Neuronal stem cell (in vitro differentiated cells): ENCODE results near the gene TSHZ2.
A peak's percentile ranks its signal among the peaks of the same experiment; 100 is the strongest.
"Not testable (repeated sequence)": the region's sequence is repeated elsewhere in the genome, so short reads cannot be mapped to it uniquely, and the experiment has no call there.

Source experiments
- DNase-seq: peaks from one replicate; pipeline ENCODE4 v3.0.0-alpha.2; 2013; ENCODE audit warnings: low spot score
- H2AFZ ChIP-seq: one replicate; pipeline ENCODE4 v1.6.1; 2013; ENCODE audit warnings: mild to moderate bottlenecking, low read length, inconsistent platforms
- H2AK5ac ChIP-seq: 2 replicates; pipeline ENCODE4 v1.6.1; 2013; ENCODE audit warnings: low read depth, mild to moderate bottlenecking, inconsistent platforms, low read length, moderate library complexity, mixed read lengths
- H2BK120ac ChIP-seq: 2 replicates; pipeline ENCODE4 v1.6.1; 2013; ENCODE audit warnings: low read depth, mild to moderate bottlenecking, inconsistent platforms, low read length, moderate library complexity, mixed read lengths
- H2BK12ac ChIP-seq: one replicate; pipeline ENCODE4 v1.6.1; 2013; ENCODE audit warnings: low read length, inconsistent platforms
- H2BK15ac ChIP-seq: 2 replicates; pipeline ENCODE4 v1.6.1; 2013; ENCODE audit warnings: mild to moderate bottlenecking, low read length, inconsistent platforms, mixed read lengths
- H2BK5ac ChIP-seq: one replicate; pipeline ENCODE4 v1.6.1; 2013; ENCODE audit warnings: inconsistent platforms, mild to moderate bottlenecking, low read length, moderate library complexity
- H3K14ac ChIP-seq: one replicate; pipeline ENCODE4 v1.6.1; 2013; ENCODE audit warnings: low read length, inconsistent platforms
- H3K18ac ChIP-seq: 2 replicates; pipeline ENCODE4 v1.6.1; 2013; ENCODE audit warnings: low read length, inconsistent platforms
- H3K23ac ChIP-seq: 2 replicates; pipeline ENCODE4 v1.6.1; 2013; ENCODE audit warnings: low read depth, mild to moderate bottlenecking, mixed read lengths, low read length, inconsistent platforms; ENCODE audit not compliant: poor library complexity
- H3K27ac ChIP-seq: replicated peaks from 3 replicates; pipeline ENCODE4 v1.5.1; 2013; ENCODE audit warnings: low read length, inconsistent platforms
- H3K27me3 ChIP-seq, 3 experiments: 2 replicates each; pipeline ENCODE4 v1.6.1; 2013; ENCODE audit warnings: low read length in 3 of 3, mild to moderate bottlenecking in 2 of 3, inconsistent platforms in 1 of 3, low read depth in 1 of 3, mixed read lengths in 1 of 3, moderate library complexity in 1 of 3; ENCODE audit not compliant: control insufficient read depth in 3 of 3, insufficient read depth in 3 of 3
- H3K36me3 ChIP-seq, 2 donors: replicated peaks in 1 of 2; 2 replicates each; pipeline ENCODE4 v1.6.1; 2013; ENCODE audit warnings: low read length in 2 of 2; ENCODE audit not compliant: control insufficient read depth in 2 of 2, insufficient read depth in 2 of 2
- H3K4ac ChIP-seq: 2 replicates; pipeline ENCODE4 v1.6.1; 2013; ENCODE audit warnings: inconsistent platforms, mild to moderate bottlenecking, low read length, moderate library complexity
- H3K4me1 ChIP-seq, 2 donors: 1 replicate in 1 of 2; 2 replicates in 1 of 2; pipeline ENCODE4 v1.6.1; 2013; ENCODE audit warnings: low read length in 2 of 2, low read depth in 1 of 2; ENCODE audit not compliant: control insufficient read depth in 2 of 2, insufficient read depth in 1 of 2
- H3K4me2 ChIP-seq: one replicate; pipeline ENCODE4 v1.6.1; 2013; ENCODE audit warnings: mild to moderate bottlenecking, low read length, inconsistent platforms; ENCODE audit not compliant: insufficient read depth, poor library complexity, severe bottlenecking
- H3K4me3 ChIP-seq, 2 donors: 2 replicates each; pipeline ENCODE4 v1.5.1; 2013; ENCODE audit warnings: low read length in 2 of 2, mild to moderate bottlenecking in 2 of 2, inconsistent platforms in 1 of 2, moderate library complexity in 1 of 2
- H3K79me1 ChIP-seq: one replicate; pipeline ENCODE4 v1.6.1; 2013; ENCODE audit warnings: low read depth, mild to moderate bottlenecking, inconsistent platforms, low read length, moderate library complexity
- H3K9ac ChIP-seq: one replicate; pipeline ENCODE4 v1.6.1; 2013; ENCODE audit warnings: mild to moderate bottlenecking, low read depth, low read length, inconsistent platforms; ENCODE audit not compliant: poor library complexity
- H3K9me3 ChIP-seq, 2 donors: replicated peaks in 1 of 2; 2 replicates each; pipeline versions ENCODE3 to v1.6.1; 2013; ENCODE audit warnings: low read length in 2 of 2, mild to moderate bottlenecking in 2 of 2, inconsistent platforms in 1 of 2, low read depth in 1 of 2, mixed read lengths in 1 of 2, moderate library complexity in 1 of 2; ENCODE audit not compliant: control insufficient read depth in 2 of 2, insufficient read depth in 1 of 2
- H4K8ac ChIP-seq: one replicate; pipeline ENCODE4 v1.6.1; 2013; ENCODE audit warnings: low read depth, mild to moderate bottlenecking, inconsistent platforms, low read length, moderate library complexity
- H4K91ac ChIP-seq: one replicate; pipeline ENCODE4 v1.6.1; 2013; ENCODE audit warnings: low read length, low read depth, mild to moderate bottlenecking, inconsistent platforms; ENCODE audit not compliant: poor library complexity
- WGBS, 2 donors: extraction: QIAGEN DNeasy Blood & Tissue Kit; methylation state at CpG; one replicate each; pipeline ENCODE4 v1.1.7; 2013; ENCODE audit warnings: missing lambda C conversion rate in 2 of 2, mixed read lengths in 1 of 2; ENCODE audit not compliant: insufficient read length in 2 of 2, insufficient replicate concordance in 1 of 2; ENCODE audit errors: extremely low coverage in 2 of 2; 5-methylcytosine and 5-hydroxymethylcytosine counted together

The TSHZ2 gene

DNA sequence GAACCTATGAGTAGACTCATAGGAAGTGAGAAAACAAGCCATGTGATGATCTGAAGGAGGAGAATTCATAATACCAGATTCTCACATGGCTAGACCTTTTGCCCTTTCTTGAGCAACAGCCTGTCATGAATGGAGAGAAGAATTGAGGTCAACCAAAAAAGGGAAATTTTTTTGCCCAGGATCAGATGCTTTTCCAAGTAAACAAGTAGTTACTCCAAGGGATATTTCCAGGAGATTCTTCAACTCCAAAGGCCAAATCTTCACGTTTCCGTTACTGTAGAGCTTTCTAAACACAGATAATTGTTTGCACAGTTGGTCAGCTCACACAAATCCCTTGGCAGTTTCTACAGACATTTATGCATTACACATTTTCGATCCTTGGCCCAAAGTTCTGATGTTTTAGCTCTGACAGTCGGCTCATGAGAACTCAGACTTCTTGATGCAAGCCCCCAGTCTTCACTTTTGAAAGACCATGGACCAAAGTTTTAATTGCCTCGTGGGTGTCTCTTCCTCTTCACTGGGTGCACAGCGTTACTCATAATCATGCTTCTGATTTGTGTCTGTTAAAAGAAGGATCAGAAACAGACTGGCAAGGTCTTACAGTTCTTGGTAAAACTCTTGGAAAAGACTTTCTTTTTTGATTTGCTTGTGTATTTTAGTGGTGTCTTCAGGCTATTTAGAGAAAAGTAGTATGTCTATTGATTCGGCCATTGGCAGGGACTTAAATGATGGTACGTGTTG, 115.0 kb downstream of the TSHZ2 start:
- WGBS, 2 donors = no CpG with 5 or more reads among the region's 8 CpGs
- no peak overlapping the region for H3K18ac ChIP-seq
- no peak overlapping the region for H3K4me2 ChIP-seq
- H3K27ac ChIP-seq = no peak overlapping the region
- H3K27me3 ChIP-seq = no peaks in the 10 kb centered on the region
- H3K4ac ChIP-seq = no peak overlapping the region
- no peaks in the 10 kb centered on the region for H3K79me1 ChIP-seq
- no peak overlapping the region for H3K9ac ChIP-seq
- H4K91ac ChIP-seq = no peak overlapping the region
- no peak for DNase-seq
- H3K4me3 ChIP-seq = no peak overlapping the region
- no peaks in the 10 kb centered on the region for H3K36me3 ChIP-seq
- no peak overlapping the region for H2AFZ ChIP-seq
- no peak overlapping the region for H3K14ac ChIP-seq
- H2BK12ac ChIP-seq = no peak overlapping the region
- H2AK5ac ChIP-seq = no peak overlapping the region
- no peaks in the 10 kb centered on the region for H3K9me3 ChIP-seq
- no peak overlapping the region for H4K8ac ChIP-seq
- no peak overlapping the region for H2BK5ac ChIP-seq
- H3K23ac ChIP-seq = no peak overlapping the region
- no peak overlapping the region for H2BK15ac ChIP-seq
- H3K4me1 ChIP-seq = peaks cover 0 to 8% of the 10 kb centered on the region in 2 donors
- H2BK120ac ChIP-seq = no peak overlapping the region

DNA sequence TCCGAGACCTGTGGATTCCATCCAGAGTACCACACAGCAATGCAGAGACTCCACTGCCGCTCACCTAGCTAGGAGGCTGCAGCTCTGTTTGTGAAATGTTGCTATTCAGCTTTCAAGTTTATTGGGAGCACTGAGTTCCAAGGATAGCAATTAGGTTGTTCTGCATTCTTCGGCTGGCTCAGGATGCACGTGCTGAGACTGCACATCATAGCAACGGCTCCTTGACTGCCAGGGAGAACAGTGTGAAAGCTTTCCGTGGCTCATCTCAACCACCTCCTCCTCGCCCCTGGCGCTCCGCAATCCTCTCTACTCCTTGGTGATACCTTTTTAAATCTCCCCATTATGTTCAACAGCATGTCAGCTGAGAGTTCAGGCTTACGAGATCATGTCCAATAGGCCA, 116.6 kb downstream of the TSHZ2 start:
- Histone ChIP-seq H3K27me3 (no peaks in the 10 kb centered on the region), H2BK15ac (no peak overlapping the region), H2AK5ac (no peak overlapping the region), H4K8ac (no peak overlapping the region), H3K18ac (no peak overlapping the region), H4K91ac (no peak overlapping the region), H3K9me3 (no peaks in the 10 kb centered on the region), H3K23ac (peak overlapping the region; percentile 22), H3K79me1 (no peaks in the 10 kb centered on the region), H3K36me3 (no peaks in the 10 kb centered on the region), H2BK120ac (no peak overlapping the region), H3K4me1 (peaks cover 0 to 6% of the 10 kb centered on the region in 2 donors), H3K14ac (no peak overlapping the region), H2BK5ac (no peak overlapping the region), H2AFZ (no peak overlapping the region), H3K4me3 (no peak overlapping the region), H3K4ac (no peak overlapping the region), H3K4me2 (no peak overlapping the region), H3K27ac (no peak overlapping the region), H3K9ac (no peak overlapping the region), H2BK12ac (no peak overlapping the region)
- no CpG with 5 or more reads among the region's 10 CpGs for whole genome bisulfite sequencing, 2 donors
- no peak for DNase-seq

DNA sequence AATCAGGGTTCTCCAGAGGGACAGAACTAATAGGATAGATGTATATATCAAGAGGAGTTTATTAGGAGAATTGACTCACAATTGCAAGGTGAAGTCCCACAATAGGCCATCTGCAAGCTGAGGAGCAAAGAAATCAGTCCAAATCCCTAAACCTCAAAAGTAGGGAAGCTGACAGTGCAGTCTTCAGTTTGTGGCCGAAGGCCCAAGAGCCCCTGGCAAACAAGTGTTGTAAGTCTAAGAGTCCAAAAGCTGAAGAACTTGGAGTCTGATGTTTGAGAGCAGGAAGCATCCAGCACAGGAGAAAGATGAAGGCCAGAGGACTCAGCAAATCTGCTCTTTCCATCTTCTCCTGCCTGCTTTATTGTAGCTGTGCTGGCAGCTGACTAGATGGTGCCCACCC, 117.7 kb downstream of the TSHZ2 start:
- H3K36me3 ChIP-seq, H3K18ac ChIP-seq, H2BK120ac ChIP-seq, H3K27ac ChIP-seq, H2BK5ac ChIP-seq, H3K23ac ChIP-seq, H2AK5ac ChIP-seq, H3K14ac ChIP-seq, H3K4me1 ChIP-seq, H3K4me2 ChIP-seq, H2BK15ac ChIP-seq, H2AFZ ChIP-seq, H3K79me1 ChIP-seq, H3K27me3 ChIP-seq, H3K4ac ChIP-seq, H2BK12ac ChIP-seq, DNase-seq, H4K8ac ChIP-seq, H3K9ac ChIP-seq, H3K4me3 ChIP-seq, H3K9me3 ChIP-seq, H4K91ac ChIP-seq: not testable (repeated sequence)
- no CpG with 5 or more reads among the region's 1 CpG for WGBS, 2 donors

DNA sequence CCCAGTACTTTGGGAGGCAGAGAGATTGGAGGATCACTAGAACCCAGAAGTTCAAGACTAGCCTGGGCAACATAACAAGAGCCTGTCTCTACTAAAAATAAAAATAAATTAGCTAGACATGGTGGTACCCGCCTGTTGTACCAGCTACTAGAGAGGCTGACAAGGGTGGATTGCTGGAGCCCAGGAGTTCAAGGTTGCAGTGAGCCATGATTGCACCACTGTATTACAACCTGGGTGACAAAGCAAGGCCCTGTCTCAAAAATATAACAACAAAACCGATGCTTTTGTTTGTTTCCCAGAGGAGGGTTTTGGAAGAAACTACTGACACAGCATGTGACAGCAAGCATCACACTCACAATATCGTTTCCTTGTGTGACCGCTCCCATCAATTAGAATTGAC, 119.6 kb downstream of the TSHZ2 start:
- Histone ChIP-seq H3K14ac (no peak overlapping the region), H2BK15ac (no peak overlapping the region), H3K79me1 (no peaks in the 10 kb centered on the region), H3K27ac (no peak overlapping the region), H3K9me3 (no peaks in the 10 kb centered on the region), H3K9ac (no peak overlapping the region), H2BK5ac (no peak overlapping the region), H3K18ac (no peak overlapping the region), H3K27me3 (no peaks in the 10 kb centered on the region), H2AK5ac (no peak overlapping the region), H3K36me3 (no peaks in the 10 kb centered on the region), H2BK120ac (no peak overlapping the region), H2AFZ (no peak overlapping the region), H3K4me2 (no peak overlapping the region), H4K8ac (no peak overlapping the region), H3K4ac (no peak overlapping the region), H3K4me1 (peaks cover 0 to 6% of the 10 kb centered on the region in 2 donors), H4K91ac (no peak overlapping the region), H3K23ac (no peak overlapping the region), H3K4me3 (no peak overlapping the region), H2BK12ac (no peak overlapping the region)
- no CpG with 5 or more reads among the region's 4 CpGs for WGBS, 2 donors
- DNase-seq = no peak
